Measurements from ENCODE around the gene GID4.
"Not testable (repeated sequence)": the region's sequence is repeated elsewhere in the genome, so short reads cannot be mapped to it uniquely, and the experiment has no call there.

GID4 gene

GRCh38 chr17:17994271-17995069 is 44.7 kb upstream of the GID4 start:
- TF ChIP-seq FOXA1 (IDR thresholded peaks at IDR 0.05) (no peak), PKNOX1 (IDR thresholded peaks at IDR 0.05) (no peak), FOXK2 (IDR thresholded peaks at IDR 0.05) (no peak), ZNF384 (IDR thresholded peaks at IDR 0.05) (no peak), BHLHE40 (IDR thresholded peaks at IDR 0.05; ENCODE audit: borderline replicate concordance) (no peak), HDGF (IDR thresholded peaks at IDR 0.05; ENCODE audit: borderline replicate concordance) (no peak), ELF4 (IDR thresholded peaks at IDR 0.05) (no peak), LEF1 (IDR thresholded peaks at IDR 0.05; ENCODE audit: borderline replicate concordance) (no peak), SUZ12 (IDR thresholded peaks at IDR 0.05) (no peak), L3MBTL2 (conservative IDR thresholded peaks at IDR 0.05) (no peak)
- ChIA-PET CTCF (interaction anchor here (0.6 kb wide), 1 partner anchor 47 kb away, joined by 4 read pairs; no protein-coding TSS in a partner anchor), POLR2A (interaction anchor here (1.4 kb wide), 1 partner anchor 158 kb away, joined by 3 read pairs; no protein-coding TSS in a partner anchor)
- no peak for DNase-seq (ENCODE audit: extremely low spot score)

GRCh38 chr17:17995887-17996286 is 43.3 kb upstream of the GID4 start:
- CTCF ChIA-PET: interaction anchor here (0.7 to 1.1 kb wide), 2 partner anchors 9 to 36 kb away, joined by 3 read pairs; no protein-coding TSS in a partner anchor
- POLR2A ChIA-PET: interaction anchor here (1.4 kb wide), 1 partner anchor 160 kb away, joined by 3 read pairs; no protein-coding TSS in a partner anchor
- DNase-seq (ENCODE audit: extremely low spot score): not testable (repeated sequence)

- TF ChIP-seq ARNT (IDR thresholded peaks at IDR 0.05): no peak
- no peak for TF ChIP-seq LEF1 (IDR thresholded peaks at IDR 0.05; ENCODE audit: borderline replicate concordance)
- no peak for TF ChIP-seq FOXA1 (IDR thresholded peaks at IDR 0.05)
- no peak for TF ChIP-seq FOXK2 (IDR thresholded peaks at IDR 0.05)
- TF ChIP-seq FOXM1 (IDR thresholded peaks at IDR 0.05; ENCODE audit: borderline replicate concordance): no peak
- TF ChIP-seq L3MBTL2 (conservative IDR thresholded peaks at IDR 0.05): no peak
- TF ChIP-seq NFRKB (IDR thresholded peaks at IDR 0.05): no peak
- TF ChIP-seq CTBP1 (IDR thresholded peaks at IDR 0.05; ENCODE audit: borderline replicate concordance): no peak
- no peak for TF ChIP-seq HDGF (IDR thresholded peaks at IDR 0.05; ENCODE audit: borderline replicate concordance)
- no peak for TF ChIP-seq SP1 (IDR thresholded peaks at IDR 0.05)
- no peak for TF ChIP-seq PKNOX1 (IDR thresholded peaks at IDR 0.05)
- no peak for TF ChIP-seq TARDBP (IDR thresholded peaks at IDR 0.05)
- no peak for TF ChIP-seq ELF4 (IDR thresholded peaks at IDR 0.05)
- TF ChIP-seq ZNF384 (IDR thresholded peaks at IDR 0.05): no peak
- DNase-seq (ENCODE audit: extremely low spot score): no peak
- POLR2A ChIA-PET: interaction anchor here (1.2 kb wide), 1 partner anchor 27 kb away, joined by 4 read pairs; the partner anchor contains the start of genes DRC3 and TOM1L2
- CTCF ChIA-PET: no interaction called here
Measured at GRCh38 chr17:17998934-17999333, 40.3 kb upstream of the GID4 start.

GRCh38 chr17:17999364-18000029 is 39.7 kb upstream of the GID4 start:
- CTCF ChIA-PET: no interaction called here
- POLR2A ChIA-PET: interaction anchor here (1.2 kb wide), 1 partner anchor 27 kb away, joined by 4 read pairs; the partner anchor contains the start of genes DRC3 and TOM1L2
- no peak for TF ChIP-seq BHLHE40 (IDR thresholded peaks at IDR 0.05; ENCODE audit: borderline replicate concordance)
- DNase-seq (ENCODE audit: extremely low spot score): no peak

GRCh38 chr17:18000030-18000408 is 39.2 kb upstream of the GID4 start:
- CTCF ChIA-PET: no interaction called here
- TF ChIP-seq HDGF (IDR thresholded peaks at IDR 0.05; ENCODE audit: borderline replicate concordance) (no peak), FOXK2 (IDR thresholded peaks at IDR 0.05) (no peak), FOXA1 (IDR thresholded peaks at IDR 0.05) (no peak), BHLHE40 (IDR thresholded peaks at IDR 0.05; ENCODE audit: borderline replicate concordance) (no peak), TARDBP (IDR thresholded peaks at IDR 0.05) (no peak), SP1 (IDR thresholded peaks at IDR 0.05) (no peak), ELF4 (IDR thresholded peaks at IDR 0.05) (no peak), L3MBTL2 (conservative IDR thresholded peaks at IDR 0.05) (no peak), FOXM1 (IDR thresholded peaks at IDR 0.05; ENCODE audit: borderline replicate concordance) (no peak), ZNF384 (IDR thresholded peaks at IDR 0.05) (no peak), ARNT (IDR thresholded peaks at IDR 0.05) (no peak), SUZ12 (IDR thresholded peaks at IDR 0.05) (no peak), PKNOX1 (IDR thresholded peaks at IDR 0.05) (no peak), LEF1 (IDR thresholded peaks at IDR 0.05; ENCODE audit: borderline replicate concordance) (no peak), CTBP1 (IDR thresholded peaks at IDR 0.05; ENCODE audit: borderline replicate concordance) (no peak), NFRKB (IDR thresholded peaks at IDR 0.05) (no peak)
- POLR2A ChIA-PET: interaction anchor here (0.7 kb wide), 1 partner anchor 31 kb away, joined by 4 read pairs; no protein-coding TSS in a partner anchor
- no peak for DNase-seq (ENCODE audit: extremely low spot score)

- no peak for TF ChIP-seq L3MBTL2 (conservative IDR thresholded peaks at IDR 0.05)
- no peak for DNase-seq (ENCODE audit: extremely low spot score)
- ChIA-PET CTCF (interaction anchor here (0.6 kb wide), 1 partner anchor 17 kb away, joined by 3 read pairs; no protein-coding TSS in a partner anchor), POLR2A (interaction anchor here (1.1 kb wide), 1 partner anchor 27 kb away, joined by 3 read pairs; no protein-coding TSS in a partner anchor)
Measured at GRCh38 chr17:18002171-18002570, 37.0 kb upstream of the GID4 start.

All from HEK293T (cell line).